Stimulated activated CD4-positive, alpha-beta T cell treated with anti-CD3 and anti-CD28 coated beads, Interleukin-15, amount 100 ng/mL, for 48 hours (primary cell): ENCODE measurements around the gene GSC.
"Not testable (repeated sequence)": the region's sequence is repeated elsewhere in the genome, so short reads cannot be mapped to it uniquely, and the experiment has no call there.

Experiments used
- DNase-seq, 2 donors: peaks; one replicate each; pipeline ENCODE4 v3.0.0-alpha.2; 2020; ENCODE audit warnings: low read depth in 2 of 2

Gene GSC

GRCh38 chr14:94746131-94746530 is 23.8 kb downstream of the GSC start:
- DNase-seq: no peak

- no peak for DNase-seq
These were observed 31.2 kb downstream of the GSC start for GRCh38 chr14:94738751-94739150.

GRCh38 chr14:94738097-94738496 is 31.8 kb downstream of the GSC start:
- no peak for DNase-seq

GRCh38 chr14:94728950-94729349 is 41.0 kb downstream of the GSC start:
- no peak for DNase-seq

- DNase-seq: not testable (repeated sequence)
These were observed 41.5 kb downstream of the GSC start for GRCh38 chr14:94728440-94728839.

- not testable (repeated sequence) for DNase-seq
These were observed 43.3 kb downstream of the GSC start for GRCh38 chr14:94726649-94727048.

DNA sequence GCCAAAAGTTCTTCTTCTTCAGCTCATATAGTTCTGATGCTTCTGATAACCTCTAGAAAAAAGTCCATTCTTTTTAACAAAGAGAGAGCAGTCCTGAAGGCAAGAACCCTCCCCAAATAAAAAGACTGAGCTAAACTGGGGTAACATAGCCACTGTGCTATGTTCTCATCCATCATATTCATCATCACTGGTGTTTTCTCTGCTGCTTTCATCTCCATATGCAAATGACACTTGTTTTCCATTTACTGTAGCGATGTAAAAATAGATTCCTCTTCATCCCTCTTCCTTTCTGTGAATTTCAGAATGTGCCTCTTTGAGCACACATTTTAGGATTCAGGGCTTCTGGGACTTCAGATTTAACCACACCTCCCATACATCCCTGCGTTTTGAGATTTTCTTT is 44.9 kb downstream of the GSC start:
- DNase-seq: no peak

- no peak for DNase-seq
These were observed 47.5 kb downstream of the GSC start for GRCh38 chr14:94722397-94722796.
